HL-60 (cell line): ENCODE measurements around the gene OVCH2.

Source experiments
- GABPA ChIP-seq: IDR thresholded peaks from 2 replicates; pipeline ENCODE4 v1.6.1; 2012; ENCODE audit warnings: low read depth
- POLR2AphosphoS5 ChIP-seq: IDR thresholded peaks from 2 replicates; pipeline ENCODE4 v1.6.1; 2012; ENCODE audit warnings: low read depth
- SPI1 ChIP-seq: IDR thresholded peaks from 2 replicates; pipeline ENCODE4 v1.6.1; 2012; ENCODE audit warnings: low read depth, mild to moderate bottlenecking, borderline replicate concordance
- TF ChIP-seq, protein P1 (sequence below): IDR thresholded peaks from one replicate; pipeline ENCODE4 v1.5.1; 2011; ENCODE audit warnings: low read length, control low read depth, inconsistent platforms; ENCODE audit not compliant: insufficient read depth
- TF ChIP-seq, protein P2 (sequence below): IDR thresholded peaks from 2 replicates; pipeline ENCODE4 v1.6.1; 2012; ENCODE audit warnings: low read depth; ENCODE audit not compliant: insufficient replicate concordance

DNA sequence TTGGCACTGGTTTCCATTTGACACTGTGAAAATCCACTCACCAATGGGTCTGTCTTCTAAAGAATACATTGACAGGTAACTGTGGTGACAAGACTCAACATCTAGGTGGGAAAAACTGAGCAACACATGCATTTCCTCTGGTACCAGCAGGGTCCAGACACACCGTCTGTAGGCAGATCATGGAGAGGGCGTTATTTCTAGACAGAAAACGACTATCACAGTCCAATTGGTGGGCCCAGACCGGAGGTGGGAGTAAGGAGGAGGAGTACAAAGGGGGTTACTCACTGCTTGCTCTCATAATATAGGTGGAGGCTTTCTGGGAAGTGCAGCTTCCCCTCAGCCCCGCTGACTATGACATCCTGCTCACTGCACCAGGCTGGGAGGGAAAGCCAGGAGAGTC is 9.9 kb downstream of the OVCH2 start:
- TF ChIP-seq, protein P1, sequence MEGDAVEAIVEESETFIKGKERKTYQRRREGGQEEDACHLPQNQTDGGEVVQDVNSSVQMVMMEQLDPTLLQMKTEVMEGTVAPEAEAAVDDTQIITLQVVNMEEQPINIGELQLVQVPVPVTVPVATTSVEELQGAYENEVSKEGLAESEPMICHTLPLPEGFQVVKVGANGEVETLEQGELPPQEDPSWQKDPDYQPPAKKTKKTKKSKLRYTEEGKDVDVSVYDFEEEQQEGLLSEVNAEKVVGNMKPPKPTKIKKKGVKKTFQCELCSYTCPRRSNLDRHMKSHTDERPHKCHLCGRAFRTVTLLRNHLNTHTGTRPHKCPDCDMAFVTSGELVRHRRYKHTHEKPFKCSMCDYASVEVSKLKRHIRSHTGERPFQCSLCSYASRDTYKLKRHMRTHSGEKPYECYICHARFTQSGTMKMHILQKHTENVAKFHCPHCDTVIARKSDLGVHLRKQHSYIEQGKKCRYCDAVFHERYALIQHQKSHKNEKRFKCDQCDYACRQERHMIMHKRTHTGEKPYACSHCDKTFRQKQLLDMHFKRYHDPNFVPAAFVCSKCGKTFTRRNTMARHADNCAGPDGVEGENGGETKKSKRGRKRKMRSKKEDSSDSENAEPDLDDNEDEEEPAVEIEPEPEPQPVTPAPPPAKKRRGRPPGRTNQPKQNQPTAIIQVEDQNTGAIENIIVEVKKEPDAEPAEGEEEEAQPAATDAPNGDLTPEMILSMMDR, result no peak
- TF ChIP-seq, protein P2, sequence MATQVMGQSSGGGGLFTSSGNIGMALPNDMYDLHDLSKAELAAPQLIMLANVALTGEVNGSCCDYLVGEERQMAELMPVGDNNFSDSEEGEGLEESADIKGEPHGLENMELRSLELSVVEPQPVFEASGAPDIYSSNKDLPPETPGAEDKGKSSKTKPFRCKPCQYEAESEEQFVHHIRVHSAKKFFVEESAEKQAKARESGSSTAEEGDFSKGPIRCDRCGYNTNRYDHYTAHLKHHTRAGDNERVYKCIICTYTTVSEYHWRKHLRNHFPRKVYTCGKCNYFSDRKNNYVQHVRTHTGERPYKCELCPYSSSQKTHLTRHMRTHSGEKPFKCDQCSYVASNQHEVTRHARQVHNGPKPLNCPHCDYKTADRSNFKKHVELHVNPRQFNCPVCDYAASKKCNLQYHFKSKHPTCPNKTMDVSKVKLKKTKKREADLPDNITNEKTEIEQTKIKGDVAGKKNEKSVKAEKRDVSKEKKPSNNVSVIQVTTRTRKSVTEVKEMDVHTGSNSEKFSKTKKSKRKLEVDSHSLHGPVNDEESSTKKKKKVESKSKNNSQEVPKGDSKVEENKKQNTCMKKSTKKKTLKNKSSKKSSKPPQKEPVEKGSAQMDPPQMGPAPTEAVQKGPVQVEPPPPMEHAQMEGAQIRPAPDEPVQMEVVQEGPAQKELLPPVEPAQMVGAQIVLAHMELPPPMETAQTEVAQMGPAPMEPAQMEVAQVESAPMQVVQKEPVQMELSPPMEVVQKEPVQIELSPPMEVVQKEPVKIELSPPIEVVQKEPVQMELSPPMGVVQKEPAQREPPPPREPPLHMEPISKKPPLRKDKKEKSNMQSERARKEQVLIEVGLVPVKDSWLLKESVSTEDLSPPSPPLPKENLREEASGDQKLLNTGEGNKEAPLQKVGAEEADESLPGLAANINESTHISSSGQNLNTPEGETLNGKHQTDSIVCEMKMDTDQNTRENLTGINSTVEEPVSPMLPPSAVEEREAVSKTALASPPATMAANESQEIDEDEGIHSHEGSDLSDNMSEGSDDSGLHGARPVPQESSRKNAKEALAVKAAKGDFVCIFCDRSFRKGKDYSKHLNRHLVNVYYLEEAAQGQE, result no peak
- no peak for TF ChIP-seq POLR2AphosphoS5
- no peak for TF ChIP-seq GABPA
- TF ChIP-seq SPI1, result no peak
